Endothelial cell of umbilical vein (primary cell): ENCODE measurements around the gene COPZ2. TPM values are rescaled to one million over a fixed set of nuclear protein-coding genes. Genes with fewer than 3 reads are reported as not detected.

Experiments
- BruUV-seq: library from RNA; stranded (reverse); fragments of 400-500 nt; replicated peaks from 2 replicates; lab custom pipeline; 2021; lab: Mats Ljungman, UMichigan
- CTCF ChIA-PET: fragments of 300-600, 350-600 bp; sonication (Branson Sonifier 250); formaldehyde crosslinking; loops from one replicate; lab custom pipeline; 2021; ENCODE audit warnings: antibody characterized with exemption, inconsistent platforms; lab: Charles Lee
- POLR2A ChIA-PET: fragments of 300-600, 350-600 bp; sonication (Branson Sonifier 250); formaldehyde crosslinking; loops from one replicate; lab custom pipeline; 2021; ENCODE audit warnings: antibody characterized with exemption, inconsistent platforms; lab: Charles Lee
- DNase-seq: peaks from one replicate; pipeline ENCODE4 v3.0.0-alpha.2; 2011; ENCODE audit warnings: low read depth, low spot score
- FAIRE-seq: peaks from 2 replicates; lab custom pipeline; 2011; peaks lifted over from hg19 to GRCh38; lab: Jason Lieb, UNC
- H2AFZ ChIP-seq: 2 replicates; pipeline ENCODE4 v1.6.0; 2012; ENCODE audit warnings: low read depth, low read length, control low read depth, inconsistent platforms
- H3K27ac ChIP-seq: 2 replicates; pipeline ENCODE4 v1.5.1; 2011; ENCODE audit warnings: low read depth, mild to moderate bottlenecking, control low read depth, low read length, moderate library complexity; ENCODE audit not compliant: insufficient read depth
- H3K27me3 ChIP-seq, 2 experiments: 2 replicates each; pipeline versions ENCODE4 v1.6.0 to v1.6.1; 2011; ENCODE audit warnings: low read length in 2 of 2, mixed read lengths in 1 of 2; ENCODE audit not compliant: control insufficient read depth in 2 of 2, insufficient read depth in 2 of 2
- H3K36me3 ChIP-seq, 2 experiments: 2 replicates in 1 of 2; 3 replicates in 1 of 2; pipeline ENCODE4 v1.5.1; 2011; ENCODE audit warnings: low read length in 2 of 2, mild to moderate bottlenecking in 1 of 2, moderate library complexity in 1 of 2; ENCODE audit not compliant: control insufficient read depth in 2 of 2, insufficient read depth in 2 of 2; ENCODE audit errors: extremely low read depth in 1 of 2
- H3K4me1 ChIP-seq: 3 replicates; pipeline ENCODE4 v1.5.1; 2011; ENCODE audit warnings: mild to moderate bottlenecking, low read length; ENCODE audit not compliant: control insufficient read depth, insufficient read depth; ENCODE audit errors: extremely low read depth
- H3K4me2 ChIP-seq: 2 replicates; pipeline ENCODE4 v1.6.1; 2011; ENCODE audit warnings: low read length, control low read depth, mixed read lengths; ENCODE audit not compliant: insufficient read depth
- H3K4me3 ChIP-seq, 3 experiments: fragments of 200-600 bp in 1 of 3; sonication (generic), shearing (Covaris generic) in 1 of 3; replicated peaks in 1 of 3; 2 replicates each; pipeline ENCODE4 v1.5.1; 2011 to 2016; ENCODE audit warnings: control low read depth in 3 of 3, low read length in 3 of 3, mild to moderate bottlenecking in 2 of 3, inconsistent platforms in 1 of 3, low read depth in 1 of 3, moderate library complexity in 1 of 3; ENCODE audit not compliant: insufficient read depth in 1 of 3
- H3K79me2 ChIP-seq: 2 replicates; pipeline ENCODE4 v1.6.0; 2012; ENCODE audit warnings: low read length, inconsistent platforms; ENCODE audit not compliant: control insufficient read depth, insufficient read depth
- H3K9ac ChIP-seq: replicated peaks from 2 replicates; pipeline ENCODE3; 2011; ENCODE audit warnings: low read length, control low read depth; ENCODE audit not compliant: insufficient read depth; ENCODE audit errors: extremely low read depth
- H3K9me1 ChIP-seq: replicated peaks from 3 replicates; pipeline ENCODE4 v1.6.0; 2011; ENCODE audit warnings: mild to moderate bottlenecking, low read length; ENCODE audit not compliant: control insufficient read depth, insufficient read depth; ENCODE audit errors: extremely low read depth
- H3K9me3 ChIP-seq: replicated peaks from 2 replicates; pipeline ENCODE4 v1.5.1; 2012; ENCODE audit warnings: low read length, inconsistent platforms; ENCODE audit not compliant: control insufficient read depth, insufficient read depth
- H4K20me1 ChIP-seq: replicated peaks from 2 replicates; pipeline ENCODE3; 2011; ENCODE audit warnings: mild to moderate bottlenecking, low read length; ENCODE audit not compliant: control insufficient read depth, insufficient read depth; ENCODE audit errors: extremely low read depth
- CTCF ChIP-seq, 2 donors: IDR thresholded peaks; 1 replicate in 1 of 2; 2 replicates in 1 of 2; pipeline ENCODE4 v1.5.1; 2011; ENCODE audit warnings: low read length in 2 of 2, mild to moderate bottlenecking in 2 of 2, moderate library complexity in 2 of 2, control low read depth in 1 of 2, inconsistent platforms in 1 of 2, low read depth in 1 of 2; ENCODE audit not compliant: insufficient read depth in 1 of 2; ENCODE audit errors: extremely low read depth in 1 of 2
- EZH2 ChIP-seq: IDR thresholded peaks from 2 replicates; pipeline ENCODE4 v1.6.1; 2012; ENCODE audit warnings: borderline replicate concordance, low read depth, mild to moderate bottlenecking, moderate library complexity, low read length, inconsistent platforms; ENCODE audit not compliant: severe bottlenecking
- FOS ChIP-seq: IDR thresholded peaks from 2 replicates; pipeline ENCODE4 v1.6.1; 2011; ENCODE audit warnings: mild to moderate bottlenecking, low read length, moderate library complexity, borderline replicate concordance; ENCODE audit not compliant: insufficient read depth
- GATA2 ChIP-seq: IDR thresholded peaks from 2 replicates; pipeline ENCODE4 v1.7.0; 2011; ENCODE audit warnings: low read depth, mild to moderate bottlenecking, moderate library complexity, mixed read lengths, low read length; ENCODE audit not compliant: insufficient read length, insufficient read depth
- JUN ChIP-seq: IDR thresholded peaks from 2 replicates; pipeline ENCODE4 v1.6.1; 2011; ENCODE audit warnings: borderline replicate concordance, low read depth; ENCODE audit not compliant: insufficient read length, insufficient read depth
- MAX ChIP-seq: IDR thresholded peaks from 2 replicates; pipeline ENCODE4 v1.6.1; 2011; ENCODE audit not compliant: insufficient read depth, insufficient read length
- MYC ChIP-seq: IDR thresholded peaks from one replicate; pipeline ENCODE4 v1.6.1; 2011; ENCODE audit warnings: mild to moderate bottlenecking, low read depth, low read length
- POLR2A ChIP-seq: IDR thresholded peaks from 2 replicates; pipeline ENCODE4 v1.6.1; 2012; ENCODE audit warnings: low read depth, mild to moderate bottlenecking, control low read depth, low read length
- POLR2AphosphoS5 ChIP-seq: IDR thresholded peaks from 2 replicates; pipeline ENCODE4 v1.6.1; 2012; ENCODE audit warnings: low read depth, mild to moderate bottlenecking, control low read depth, low read length, moderate library complexity; ENCODE audit not compliant: insufficient read depth
- dilution Hi-C: fragments of 300-500 bp; cut with MboI; formaldehyde crosslinking; loops from one replicate; pipeline ENCODE4 v1.15.0; 2019; ENCODE audit warnings: low sequenced_read_pairs; ENCODE audit not compliant: extremely low pct_ligation_motif_present
- intact Hi-C: fragments of 100-400 bp; cut with micrococcal nuclease; formaldehyde crosslinking; loops from one replicate; pipeline ENCODE4 v1.10.0; 2022
- polyA plus RNA-seq, 4 experiments: library from polyadenylated mRNA; depleted of rRNA in 3 of 4; stranded (reverse) in 3 of 4; unstranded in 1 of 4; fragments of >200 nt; gene quantifications; 2 replicates each; pipeline versions ENCODE4 v1.2.1 to v1.2.3, GENCODE V29; 2011 to 2012; ENCODE audit warnings: missing spikeins in 1 of 4
- total RNA-seq: library from RNA; stranded (reverse); gene quantifications from 2 replicates; pipeline ENCODE4 v1.2.3, GENCODE V29; 2021

Gene COPZ2
- total and polyA plus RNA-seq, 2 donors (not counting 3 experiments of a cell fraction or from before 2014, with no cell fraction given) = 16.3 to 28.1 TPM

GRCh38 chr17:48060249-48060648 is 22.7 kb upstream of the COPZ2 start:
- POLR2A ChIA-PET = no interaction called here

More at GRCh38 chr17:48060249-48060648, 22.7 kb upstream of the COPZ2 start:
- FAIRE-seq (no peak), DNase-seq (no peak)
- Histone ChIP-seq H2AFZ (no peak overlapping the region), H3K27me3 (no peaks in the 10 kb centered on the region), H3K4me1 (peaks cover 4% of the 10 kb centered on the region), H3K79me2 (peaks cover 32% of the 10 kb centered on the region), H3K9ac (no peak overlapping the region), H4K20me1 (no peaks in the 10 kb centered on the region), H3K4me3 (no peak overlapping the region), H3K36me3 (peaks cover 36 to 62% of the 10 kb centered on the region in 2 experiments), H3K9me1 (no peaks in the 10 kb centered on the region), H3K4me2 (no peak overlapping the region), H3K9me3 (no peaks in the 10 kb centered on the region), H3K27ac (no peak overlapping the region)
- intact Hi-C loops = no loop called here
- CTCF ChIA-PET = interaction anchor here (0.8 to 3.1 kb wide), 6 partner anchors 8 to 89 kb away, joined by 3 to 12 read pairs (median 8); partner anchors contain the start of gene CDK5RAP3
- no TSS peak for BruUV-seq
- dilution Hi-C loops = no loop called here
- TF ChIP-seq GATA2 (no peak), POLR2AphosphoS5 (no peak), FOS (no peak), EZH2 (no peak), MAX (no peak), MYC (no peak), JUN (no peak), CTCF (IDR thresholded peaks at IDR 0.05; ENCODE audit: extremely low read depth in 1 of 2, insufficient read depth in 1 of 2, low read depth in 1 of 2, low read length in 2 of 2) (no peak), POLR2A (no peak)
